ENCODE data around the gene SLC17A5. TPM values are rescaled to one million over a fixed set of nuclear protein-coding genes. Genes with fewer than 3 reads are reported as not detected.

The SLC17A5 gene
- polyA plus RNA-seq, 4 donors: 17.7 to 20.3 (median 18.9) TPM

Other genes starting within 250 kb of the SLC17A5 start
- 1 to 10 TPM; 2.9 to 3.8 (median 3.1) TPM for gene CGAS, start 201.7 kb downstream of the SLC17A5 start, polyA plus RNA-seq (ENCODE audit: insufficient read length in 4 of 4)
- gene MTO1, start 192.3 kb downstream of the SLC17A5 start, polyA plus RNA-seq (ENCODE audit: insufficient read length in 4 of 4): 10 to 100 TPM; 30.2 to 38.1 (median 31.4) TPM
- over 10,000 TPM; 17,301 to 23,089 (median 19,467) TPM for gene EEF1A1, start 133.0 kb downstream of the SLC17A5 start, polyA plus RNA-seq (ENCODE audit: insufficient read length in 4 of 4)
- 10 to 100 TPM; 11.1 to 15.5 (median 12.8) TPM for gene CD109, start 42.2 kb upstream of the SLC17A5 start, polyA plus RNA-seq (ENCODE audit: insufficient read length in 4 of 4)